Measurements from ENCODE around the gene POMGNT1. TPM values are rescaled to one million over a fixed set of nuclear protein-coding genes. Genes with fewer than 3 reads are reported as not detected.

The POMGNT1 gene
- total RNA-seq, 1 donor = 43.2 TPM

GRCh38 chr1:46157916-46158311 is 40.3 kb downstream of the POMGNT1 start:
- no peak overlapping the region for H3K4me3 ChIP-seq (ENCODE audit: low read depth, low read length)
- no peak for DNase-seq (ENCODE audit: low read depth)
- TF ChIP-seq, protein P1, sequence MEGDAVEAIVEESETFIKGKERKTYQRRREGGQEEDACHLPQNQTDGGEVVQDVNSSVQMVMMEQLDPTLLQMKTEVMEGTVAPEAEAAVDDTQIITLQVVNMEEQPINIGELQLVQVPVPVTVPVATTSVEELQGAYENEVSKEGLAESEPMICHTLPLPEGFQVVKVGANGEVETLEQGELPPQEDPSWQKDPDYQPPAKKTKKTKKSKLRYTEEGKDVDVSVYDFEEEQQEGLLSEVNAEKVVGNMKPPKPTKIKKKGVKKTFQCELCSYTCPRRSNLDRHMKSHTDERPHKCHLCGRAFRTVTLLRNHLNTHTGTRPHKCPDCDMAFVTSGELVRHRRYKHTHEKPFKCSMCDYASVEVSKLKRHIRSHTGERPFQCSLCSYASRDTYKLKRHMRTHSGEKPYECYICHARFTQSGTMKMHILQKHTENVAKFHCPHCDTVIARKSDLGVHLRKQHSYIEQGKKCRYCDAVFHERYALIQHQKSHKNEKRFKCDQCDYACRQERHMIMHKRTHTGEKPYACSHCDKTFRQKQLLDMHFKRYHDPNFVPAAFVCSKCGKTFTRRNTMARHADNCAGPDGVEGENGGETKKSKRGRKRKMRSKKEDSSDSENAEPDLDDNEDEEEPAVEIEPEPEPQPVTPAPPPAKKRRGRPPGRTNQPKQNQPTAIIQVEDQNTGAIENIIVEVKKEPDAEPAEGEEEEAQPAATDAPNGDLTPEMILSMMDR (IDR thresholded peaks at IDR 0.05; ENCODE audit: insufficient read depth, low read length) = no peak

DNA sequence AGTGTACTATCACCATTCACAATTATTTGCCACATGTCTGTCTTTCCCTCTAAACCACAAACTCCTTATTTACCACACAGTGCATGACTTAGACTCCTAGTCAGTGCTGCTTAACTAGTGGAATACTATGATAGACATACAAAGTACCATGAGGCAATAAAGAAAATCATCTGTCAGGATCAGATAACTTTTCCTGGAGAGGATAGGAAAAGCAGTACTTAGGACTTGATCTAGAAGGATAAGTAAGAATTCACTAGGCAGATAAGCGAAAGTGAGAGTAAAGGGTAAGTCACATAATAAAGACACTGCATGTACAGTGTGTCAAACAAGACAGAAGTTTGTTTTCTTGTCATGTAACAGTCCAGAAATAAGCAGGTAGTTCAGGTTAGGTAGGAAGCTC is 44.5 kb downstream of the POMGNT1 start:
- no peak for DNase-seq (ENCODE audit: low read depth)
- TF ChIP-seq, protein P1 (IDR thresholded peaks at IDR 0.05; ENCODE audit: insufficient read depth, low read length) = no peak
- no peak overlapping the region for H3K4me3 ChIP-seq (ENCODE audit: low read depth, low read length)

DNA sequence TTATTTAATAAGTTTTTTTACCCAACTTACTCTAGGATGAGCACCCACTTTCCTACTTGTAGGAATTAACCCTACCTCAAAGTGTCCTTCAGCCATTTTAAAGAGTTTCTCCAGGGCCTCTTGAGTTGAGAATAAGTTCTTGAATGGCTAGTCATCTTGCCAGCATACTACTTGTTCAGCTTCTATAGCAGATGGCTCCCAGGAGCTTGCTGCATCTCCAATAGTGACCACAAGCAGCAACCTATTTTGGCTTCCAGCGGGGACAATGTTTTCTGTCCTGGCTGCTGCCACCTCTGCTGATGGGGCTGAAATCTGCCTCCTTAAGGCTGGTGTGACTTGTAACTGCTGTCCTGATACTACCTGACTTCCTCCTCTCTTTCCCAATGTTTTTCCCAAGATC is 45.0 kb downstream of the POMGNT1 start:
- TF ChIP-seq, protein P1 (IDR thresholded peaks at IDR 0.05; ENCODE audit: insufficient read depth, low read length) = no peak
- H3K4me3 ChIP-seq (ENCODE audit: low read depth, low read length) = no peak overlapping the region
- no peak for DNase-seq (ENCODE audit: low read depth)

GRCh38 chr1:46152016-46152415 is 46.2 kb downstream of the POMGNT1 start:
- TF ChIP-seq, protein P1 (IDR thresholded peaks at IDR 0.05; ENCODE audit: insufficient read depth, low read length) = no peak
- H3K4me3 ChIP-seq (ENCODE audit: low read depth, low read length) = no peak overlapping the region
- DNase-seq (ENCODE audit: low read depth) = peak; percentile 59

GRCh38 chr1:46150085-46150484 is 48.1 kb downstream of the POMGNT1 start:
- TF ChIP-seq, protein P1 (IDR thresholded peaks at IDR 0.05; ENCODE audit: insufficient read depth, low read length) = no peak
- H3K4me3 ChIP-seq (ENCODE audit: low read depth, low read length) = no peak overlapping the region
- no peak for DNase-seq (ENCODE audit: low read depth)

DNA sequence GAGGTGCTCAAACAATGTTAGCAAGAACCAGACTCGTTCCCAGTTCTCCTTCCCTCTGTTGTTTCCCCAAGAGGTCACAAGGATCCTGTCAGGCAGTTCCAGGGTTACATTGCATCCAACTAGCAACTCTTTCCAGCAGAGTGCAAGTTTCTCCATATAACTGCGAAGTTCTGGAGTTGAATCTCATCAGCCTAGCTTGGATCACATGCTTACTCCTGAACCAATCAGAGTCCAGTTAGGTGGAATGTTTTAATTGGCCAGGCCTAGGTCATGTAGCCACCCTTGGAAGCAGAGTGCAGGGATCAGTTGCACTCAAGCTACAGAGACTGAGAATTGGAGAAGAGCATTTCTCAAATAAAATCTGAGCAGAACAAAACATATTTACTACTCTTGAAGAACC is 49.9 kb downstream of the POMGNT1 start:
- TF ChIP-seq, protein P1 (IDR thresholded peaks at IDR 0.05; ENCODE audit: insufficient read depth, low read length) = no peak
- DNase-seq (ENCODE audit: low read depth) = no peak
- no peak overlapping the region for H3K4me3 ChIP-seq (ENCODE audit: low read depth, low read length)

Small RNA genes lying within 50 kb of the gene (small RNA-seq; reads per million reads assigned to genes)
- gene AL672043.1 = not detected

Other genes with a start within 250 kb of the POMGNT1 start
- 5.0 and 6.1 TPM in 2 replicates for gene PIK3R3, start 65.8 kb downstream of the POMGNT1 start, total RNA-seq (ENCODE audit: low replicate concordance)
- gene TSPAN1, start 23.3 kb downstream of the POMGNT1 start, total RNA-seq (ENCODE audit: low replicate concordance) = 0.81 TPM in 1 of 2 replicates, not detected in the other
- gene P3R3URF, start 21.9 kb downstream of the POMGNT1 start, total RNA-seq (ENCODE audit: low replicate concordance) = not detected in 2 replicates
- gene LURAP1, start 4.9 kb upstream of the POMGNT1 start, total RNA-seq (ENCODE audit: low replicate concordance) = 3.4 and 6.5 TPM in 2 replicates
- gene RAD54L, start 49.3 kb upstream of the POMGNT1 start, total RNA-seq (ENCODE audit: low replicate concordance) = 0.90 and 9.7 TPM in 2 replicates
- 40.9 and 66.4 TPM in 2 replicates for gene LRRC41, start 105.2 kb upstream of the POMGNT1 start, total RNA-seq (ENCODE audit: low replicate concordance)
- 595 and 603 TPM in 2 replicates for gene UQCRH, start 105.3 kb upstream of the POMGNT1 start, total RNA-seq (ENCODE audit: low replicate concordance)
- gene NSUN4, start 142.4 kb upstream of the POMGNT1 start, total RNA-seq (ENCODE audit: low replicate concordance) = 15.9 and 20.6 TPM in 2 replicates
- 0.18 and 0.65 TPM in 2 replicates for gene FAAH, start 195.9 kb upstream of the POMGNT1 start, total RNA-seq (ENCODE audit: low replicate concordance)

Data from fibroblast of the aortic adventitia (primary cell).